A172 (cell line): ENCODE results near the gene SLC38A9. TPM values are rescaled to one million over a fixed set of nuclear protein-coding genes. Genes with fewer than 3 reads are reported as not detected.
"Not testable (repeated sequence)": the region's sequence is repeated elsewhere in the genome, so short reads cannot be mapped to it uniquely, and the experiment has no call there.

Experiments used
- DNase-seq: peaks from one replicate; pipeline ENCODE4 v3.0.0-alpha.2; 2015; ENCODE audit warnings: low spot score
- total RNA-seq: library from RNA; depleted of rRNA; stranded (reverse); fragments of >200 nt; shearing (Covaris generic); gene quantifications from 2 replicates; pipeline ENCODE4 v1.2.3, GENCODE V29; 2014; rRNA removed

The SLC38A9 gene, protein sequence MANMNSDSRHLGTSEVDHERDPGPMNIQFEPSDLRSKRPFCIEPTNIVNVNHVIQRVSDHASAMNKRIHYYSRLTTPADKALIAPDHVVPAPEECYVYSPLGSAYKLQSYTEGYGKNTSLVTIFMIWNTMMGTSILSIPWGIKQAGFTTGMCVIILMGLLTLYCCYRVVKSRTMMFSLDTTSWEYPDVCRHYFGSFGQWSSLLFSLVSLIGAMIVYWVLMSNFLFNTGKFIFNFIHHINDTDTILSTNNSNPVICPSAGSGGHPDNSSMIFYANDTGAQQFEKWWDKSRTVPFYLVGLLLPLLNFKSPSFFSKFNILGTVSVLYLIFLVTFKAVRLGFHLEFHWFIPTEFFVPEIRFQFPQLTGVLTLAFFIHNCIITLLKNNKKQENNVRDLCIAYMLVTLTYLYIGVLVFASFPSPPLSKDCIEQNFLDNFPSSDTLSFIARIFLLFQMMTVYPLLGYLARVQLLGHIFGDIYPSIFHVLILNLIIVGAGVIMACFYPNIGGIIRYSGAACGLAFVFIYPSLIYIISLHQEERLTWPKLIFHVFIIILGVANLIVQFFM
- 30.2 and 33.1 TPM in 2 replicates for total RNA-seq

DNA sequence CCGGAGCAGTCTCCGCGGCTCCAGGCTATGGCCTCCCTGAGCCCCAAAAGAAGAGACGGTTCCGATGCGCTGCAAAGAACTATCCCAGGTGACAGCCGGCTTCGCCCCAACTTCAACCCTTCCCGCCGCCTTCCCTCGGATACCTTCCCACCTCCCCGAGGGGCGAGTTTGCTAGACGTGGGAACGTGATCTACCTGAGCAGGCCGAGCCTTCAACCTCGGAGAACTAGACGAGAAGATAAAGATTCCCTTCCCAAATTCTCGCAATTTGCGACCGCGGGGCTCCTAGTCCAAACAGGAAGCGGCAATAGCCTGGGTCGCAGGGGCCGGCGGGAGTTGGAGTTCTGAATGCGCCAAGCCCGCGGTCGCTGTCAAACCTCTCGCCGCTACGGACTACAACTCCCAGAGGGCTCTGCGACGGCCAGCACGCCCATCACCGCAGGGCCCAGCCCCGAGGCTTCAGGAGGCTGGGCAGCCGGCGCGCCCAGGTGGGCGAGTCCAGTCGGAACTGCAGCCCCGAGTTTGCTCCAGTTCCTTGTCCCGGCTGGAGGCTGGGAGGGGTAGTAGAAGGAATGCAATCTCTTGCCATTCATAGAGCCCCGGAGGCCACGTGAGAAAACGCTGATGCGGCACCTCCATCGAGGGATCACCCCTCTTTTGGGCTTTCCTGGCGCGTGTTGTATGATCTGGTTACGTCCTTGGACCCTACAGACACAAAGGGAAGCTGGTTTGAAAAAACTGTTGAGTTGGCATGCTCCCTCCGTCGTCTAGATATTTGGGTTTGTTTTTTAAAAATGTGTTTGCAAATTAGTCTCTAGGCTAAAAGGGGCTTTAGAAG, at the start of gene SLC38A9:
TSS of gene SLC38A9 (minus strand) at position 302 of the 837 bp plus-strand sequence. CDS start 14,366 bp downstream, outside the sequence.
- peak; percentile 92 for DNase-seq

DNA sequence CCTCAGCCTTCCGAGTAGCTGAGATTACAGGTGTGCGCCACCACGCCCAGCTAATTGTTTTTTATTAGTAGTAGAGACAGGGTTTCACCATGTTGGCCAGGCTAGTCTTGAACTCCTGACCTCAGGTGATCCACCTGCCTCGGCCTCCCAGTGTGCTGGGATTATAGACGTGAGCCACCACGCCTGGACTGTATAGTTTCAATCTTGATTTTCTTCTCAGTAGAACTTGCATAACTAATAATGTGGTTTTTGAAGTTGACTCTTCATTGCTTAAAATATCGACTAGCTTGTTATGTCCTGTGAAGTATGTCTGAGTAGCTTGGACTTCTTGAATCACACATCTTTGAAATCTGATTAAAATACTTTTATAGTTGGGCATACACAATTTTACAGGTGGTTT, 49.6 kb upstream of the SLC38A9 start:
- DNase-seq: not testable (repeated sequence)

DNA sequence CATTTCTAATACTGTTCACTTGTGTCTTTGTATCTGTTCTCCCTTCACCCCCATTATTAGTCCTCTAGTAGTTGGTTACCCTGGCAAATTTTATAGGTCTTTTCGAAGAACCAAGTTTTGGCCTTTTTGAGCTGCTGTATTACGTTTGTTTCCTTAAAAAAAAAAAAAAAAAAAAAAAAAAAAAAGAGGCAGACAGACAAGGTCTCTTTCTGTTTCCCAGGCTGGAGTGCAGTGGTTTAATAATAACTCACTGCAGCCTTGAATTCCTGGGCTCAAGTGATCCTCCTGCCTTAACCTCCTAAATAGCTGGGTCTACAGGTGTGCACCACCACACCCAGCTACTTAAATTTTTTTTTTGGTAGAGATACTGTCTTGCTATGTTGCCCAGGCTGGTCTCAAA, 46.6 kb upstream of the SLC38A9 start:
- DNase-seq: no peak

DNA sequence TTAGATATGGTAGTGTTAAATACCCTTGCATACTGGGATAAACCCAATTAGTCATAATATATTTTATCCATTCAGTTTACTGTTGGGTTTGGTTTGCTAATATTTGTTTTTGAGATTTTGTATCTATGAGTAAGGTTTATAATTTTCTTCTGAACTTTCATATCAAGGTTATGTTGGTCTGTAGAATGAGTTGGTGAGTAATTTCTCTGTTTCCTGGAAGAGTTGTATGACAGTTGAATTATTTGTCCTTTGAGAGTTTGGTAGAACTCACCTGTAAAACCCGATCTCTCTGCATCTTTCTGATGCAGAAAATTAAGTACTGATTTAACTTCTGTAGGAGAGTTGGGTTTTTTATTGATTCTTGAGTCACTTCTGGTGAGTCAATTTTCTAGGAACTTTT, 46.1 kb upstream of the SLC38A9 start:
- no peak for DNase-seq

DNA sequence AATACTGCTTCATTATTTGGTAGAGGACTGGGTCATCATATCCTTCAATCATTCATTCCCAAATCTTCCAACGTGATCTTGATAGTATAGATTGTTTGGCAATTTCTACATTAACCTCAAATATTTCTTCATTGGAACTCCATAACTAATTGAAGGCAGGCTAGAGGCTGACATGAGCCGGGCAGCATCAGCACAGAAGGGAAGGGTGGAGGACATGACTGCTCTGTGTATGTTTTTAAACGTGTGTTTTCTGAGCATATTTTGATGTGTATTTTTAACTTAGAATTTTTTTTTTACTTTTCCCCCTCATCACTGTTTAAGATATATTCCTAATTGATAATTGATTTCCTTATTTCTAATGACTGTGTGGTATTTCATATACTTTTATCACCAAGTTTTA, 38.4 kb upstream of the SLC38A9 start:
- DNase-seq: no peak

DNA sequence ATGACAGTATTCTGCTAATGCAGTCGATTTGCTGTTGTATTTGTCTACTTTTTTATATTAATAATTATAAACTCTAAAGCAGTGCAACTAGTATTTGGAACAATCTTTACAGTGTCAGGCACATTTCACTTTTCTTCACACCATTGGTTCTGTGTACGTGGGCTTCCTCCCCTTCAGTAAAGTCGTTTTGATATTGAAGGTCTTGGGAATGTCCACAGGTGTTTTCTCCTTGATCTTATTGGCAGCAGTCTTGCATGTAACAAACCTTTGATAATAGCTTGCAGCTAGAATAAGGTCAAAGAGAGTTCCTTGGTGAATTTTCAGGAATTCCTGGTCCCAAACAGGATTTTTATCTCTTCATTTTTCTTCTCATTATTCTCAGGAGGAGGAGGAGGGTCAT, 37.9 kb upstream of the SLC38A9 start:
- DNase-seq: no peak

DNA sequence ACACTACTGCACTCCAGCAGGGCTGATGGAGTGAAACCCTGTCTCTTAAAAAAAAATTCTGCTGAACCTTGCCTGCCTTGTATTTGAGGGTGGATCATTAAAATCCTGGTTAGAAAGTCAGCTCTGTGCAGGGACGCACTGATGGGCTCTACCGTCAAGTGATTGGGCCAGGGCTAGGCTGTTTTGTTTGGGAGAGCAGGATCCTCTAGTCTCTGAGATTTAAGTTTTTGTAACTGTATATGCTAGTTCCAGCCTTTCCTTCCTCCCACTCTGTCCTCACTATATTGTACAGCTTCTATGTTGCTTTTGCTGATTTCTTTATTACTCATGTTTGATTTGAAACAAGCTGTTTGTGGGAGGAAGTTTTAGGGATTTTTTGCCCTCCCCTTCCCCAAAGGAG, 37.3 kb upstream of the SLC38A9 start:
- no peak for DNase-seq

DNA sequence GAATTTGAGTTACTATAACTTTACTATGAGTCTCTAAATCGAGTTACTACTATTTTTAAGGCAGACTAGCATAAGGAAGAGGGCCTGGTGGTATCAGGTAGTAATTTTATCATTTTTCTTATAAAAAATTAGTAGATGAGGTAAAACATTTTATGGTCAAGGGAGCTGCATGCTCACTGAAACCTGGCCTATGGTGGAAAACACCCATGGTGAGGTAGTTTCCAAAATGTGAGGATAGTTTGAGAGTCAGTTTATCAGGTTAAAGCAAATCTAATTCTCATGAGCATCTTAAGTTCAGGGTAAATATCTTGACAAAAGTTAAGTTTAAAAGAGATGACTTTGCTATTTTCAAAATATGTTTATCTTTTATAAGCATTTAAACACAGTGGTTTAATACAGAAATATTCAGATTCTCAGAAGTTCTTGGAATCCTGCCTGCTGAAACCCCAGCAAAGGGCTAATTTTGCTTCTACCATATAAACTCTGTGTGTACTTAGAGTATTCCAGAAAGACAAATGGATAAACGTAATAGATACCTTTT, 35.7 kb upstream of the SLC38A9 start:
- DNase-seq: no peak

DNA sequence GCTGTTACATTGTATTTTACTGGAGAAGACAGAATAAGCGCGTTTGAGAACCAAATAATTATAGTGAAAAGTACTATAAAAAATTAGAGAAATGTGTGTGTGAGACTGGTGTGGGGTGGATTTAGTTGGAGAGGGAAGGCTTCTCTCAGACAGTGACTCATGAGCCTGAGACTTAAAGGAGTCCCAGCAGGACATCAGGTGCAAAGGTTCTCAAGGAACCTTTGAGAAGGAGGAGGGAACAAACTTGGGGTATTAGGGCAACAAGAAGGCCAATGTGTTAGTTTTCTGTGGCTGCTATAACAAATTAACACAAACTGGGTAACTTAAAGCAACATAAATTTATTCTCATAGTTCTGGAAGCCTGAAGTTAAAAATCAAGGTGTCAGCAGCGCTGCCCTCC, 30.7 kb upstream of the SLC38A9 start:
- no peak for DNase-seq

DNA sequence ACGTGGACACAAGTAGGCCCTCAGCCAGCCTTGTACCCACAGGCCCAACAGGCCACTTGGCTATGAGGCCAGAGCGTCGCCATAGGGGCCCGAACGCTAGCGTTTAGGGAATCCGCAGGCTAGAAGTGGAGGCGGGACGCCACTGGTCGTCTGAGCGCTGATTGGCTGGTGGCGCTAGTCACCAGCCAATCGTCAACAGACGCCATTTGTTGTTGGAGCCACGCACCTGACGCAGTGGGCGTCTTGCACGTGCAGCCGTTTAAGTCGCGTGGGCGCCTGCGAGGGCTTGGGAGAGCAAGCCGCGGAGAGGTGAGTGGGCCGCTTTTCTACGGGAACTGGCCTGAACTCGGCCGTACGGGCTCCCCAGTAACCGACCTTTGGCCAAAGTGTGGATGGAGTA, 25.7 kb upstream of the SLC38A9 start, which contains the start of gene DDX4:
TSS of gene DDX4 (plus strand) at position 269 of the 400 bp plus-strand sequence. CDS start 903 bp downstream, outside the sequence.
- DNase-seq: no peak

DNA sequence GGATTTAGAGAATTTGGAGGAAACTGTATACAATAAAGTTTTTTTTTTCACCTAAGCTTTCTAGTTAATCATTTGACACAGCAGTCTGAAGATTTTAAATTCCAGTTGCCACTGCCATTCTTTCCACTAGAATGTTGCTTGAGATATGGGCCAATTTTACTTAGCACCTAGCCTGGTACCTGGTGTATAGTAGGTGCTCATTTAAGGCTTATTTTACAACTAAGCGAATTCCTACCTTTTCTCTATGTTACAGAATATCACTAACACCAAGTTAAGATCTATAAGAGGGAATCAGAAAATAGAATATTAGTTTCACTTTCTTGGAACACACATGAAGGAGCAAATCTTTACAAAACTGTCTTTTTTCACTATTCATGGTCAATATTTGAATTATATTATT, 22.5 kb upstream of the SLC38A9 start:
- DNase-seq: no peak

DNA sequence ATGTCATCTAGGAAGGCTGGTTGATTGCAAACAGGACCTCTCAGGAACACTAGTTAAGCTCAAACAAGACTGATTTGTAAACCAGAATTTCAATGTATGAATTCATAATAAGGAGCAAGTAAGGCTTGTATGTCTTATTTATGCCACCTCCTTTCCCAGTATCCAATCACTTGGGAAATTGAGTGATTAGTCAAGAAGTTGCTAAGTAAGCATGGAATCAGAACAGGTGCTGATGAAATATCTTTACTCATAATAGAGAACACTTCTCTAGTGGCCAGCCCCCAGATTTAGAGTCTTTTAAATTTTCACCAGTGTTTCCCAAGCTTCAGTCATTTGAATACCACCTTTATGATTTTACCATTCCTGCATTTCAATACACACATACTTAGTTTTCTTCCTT, 20.5 kb upstream of the SLC38A9 start:
- no peak for DNase-seq

DNA sequence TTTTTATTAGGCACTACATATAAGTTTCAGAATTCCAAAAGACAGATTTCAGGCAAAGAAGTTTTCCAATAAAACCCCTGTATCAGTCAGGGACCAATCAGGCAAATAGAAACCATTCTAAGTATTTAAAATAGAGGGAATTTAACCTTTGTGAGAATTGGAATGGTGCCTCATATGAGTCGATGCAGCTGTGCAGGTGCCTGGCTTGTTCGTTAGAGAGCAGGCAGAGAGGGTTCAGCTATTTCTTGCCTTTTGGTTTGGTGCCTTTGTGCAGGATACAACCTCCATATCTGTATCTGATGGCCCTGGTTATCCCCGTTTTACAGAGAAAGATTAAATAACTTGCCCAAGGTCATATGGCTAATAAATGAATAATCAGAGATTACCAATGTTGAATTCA, 19.7 kb upstream of the SLC38A9 start:
- no peak for DNase-seq

DNA sequence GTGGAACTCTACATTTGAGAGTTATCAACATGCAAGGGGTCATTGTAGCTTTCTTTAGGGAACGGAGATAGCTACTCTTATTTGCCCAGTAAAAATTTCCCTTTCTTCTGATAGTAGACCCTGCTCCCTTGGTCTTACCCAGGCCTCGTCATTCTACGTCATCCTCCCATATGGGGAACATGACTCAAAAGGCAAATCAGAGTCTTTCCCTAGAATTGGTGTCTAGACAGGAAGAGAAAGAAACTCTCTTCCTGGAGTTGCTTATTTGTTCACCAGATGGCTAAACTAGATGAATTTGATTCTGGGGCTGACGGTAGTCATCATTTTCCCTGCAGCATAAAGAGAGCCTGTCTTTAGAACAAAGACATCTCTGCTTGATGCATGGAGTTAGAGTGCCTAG, 12.2 kb upstream of the SLC38A9 start:
- DNase-seq: no peak

DNA sequence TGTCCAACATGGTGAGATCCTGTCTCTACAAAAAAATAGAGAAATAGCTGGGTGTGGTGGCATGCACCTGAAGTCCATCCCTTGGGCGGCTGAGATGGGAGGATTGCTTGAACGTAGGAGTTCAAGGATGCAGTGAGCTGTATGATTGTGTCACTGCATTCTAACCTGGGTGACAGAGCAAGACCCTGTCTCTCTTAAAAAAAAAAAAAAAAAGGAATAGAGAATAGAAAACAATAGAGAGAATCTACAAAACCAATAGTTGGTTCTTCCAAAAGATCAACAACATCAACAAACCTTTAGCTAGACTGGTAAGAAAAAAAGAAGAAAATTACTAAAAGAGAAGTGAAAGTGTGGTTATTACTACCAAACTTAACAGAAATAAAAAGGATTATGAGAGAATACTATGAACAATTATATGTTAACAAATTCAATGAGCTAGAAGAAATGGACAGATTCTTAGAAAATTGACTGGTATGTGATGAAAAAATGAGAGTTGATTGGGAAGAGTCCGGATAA, 8.1 kb upstream of the SLC38A9 start:
- no peak for DNase-seq

DNA sequence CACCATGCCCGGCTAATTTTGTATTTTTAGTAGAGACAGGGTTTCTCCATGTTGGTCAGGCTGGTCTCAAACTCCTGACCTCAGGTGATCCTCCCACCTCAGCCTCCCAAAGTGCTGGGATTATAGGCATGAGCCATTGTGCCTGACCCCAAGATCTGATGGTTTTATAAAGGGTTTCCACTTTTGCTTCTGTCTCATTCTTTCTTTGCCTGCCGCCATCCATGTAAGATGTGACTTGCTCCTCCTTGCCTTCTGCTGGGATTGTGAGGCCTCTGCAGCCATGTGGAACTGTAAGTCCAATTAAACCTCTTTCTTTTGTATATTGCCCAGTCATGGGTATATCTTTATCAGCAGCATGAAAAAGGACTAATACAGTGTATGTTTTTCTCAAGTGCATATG, 6.9 kb upstream of the SLC38A9 start:
- not testable (repeated sequence) for DNase-seq

DNA sequence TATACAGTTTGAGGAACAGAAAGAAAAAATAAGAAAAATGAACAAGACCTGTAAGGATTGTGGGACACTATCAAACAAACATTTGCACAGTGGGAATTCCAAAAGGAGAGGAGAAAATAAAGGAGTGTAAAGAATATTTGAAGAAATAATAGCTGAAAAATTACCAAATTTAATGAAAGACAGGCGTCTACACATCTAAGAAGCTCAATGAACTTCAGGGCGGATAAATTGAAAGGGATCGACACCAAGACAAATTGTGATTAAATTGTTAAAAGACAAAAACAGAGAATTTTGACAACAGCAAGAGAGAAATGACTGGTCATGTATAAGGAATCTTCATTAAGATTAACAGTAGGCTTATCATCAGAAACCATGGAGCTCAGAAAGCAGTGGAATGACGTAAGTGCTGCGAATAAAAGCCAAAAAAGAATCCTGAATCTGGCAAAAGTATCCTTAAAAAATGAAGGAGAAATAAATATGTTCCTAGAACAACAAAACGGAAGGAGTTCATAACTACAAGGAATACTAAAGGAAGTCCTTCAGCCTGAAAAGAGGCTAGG, 3.5 kb upstream of the SLC38A9 start:
- DNase-seq: no peak

DNA sequence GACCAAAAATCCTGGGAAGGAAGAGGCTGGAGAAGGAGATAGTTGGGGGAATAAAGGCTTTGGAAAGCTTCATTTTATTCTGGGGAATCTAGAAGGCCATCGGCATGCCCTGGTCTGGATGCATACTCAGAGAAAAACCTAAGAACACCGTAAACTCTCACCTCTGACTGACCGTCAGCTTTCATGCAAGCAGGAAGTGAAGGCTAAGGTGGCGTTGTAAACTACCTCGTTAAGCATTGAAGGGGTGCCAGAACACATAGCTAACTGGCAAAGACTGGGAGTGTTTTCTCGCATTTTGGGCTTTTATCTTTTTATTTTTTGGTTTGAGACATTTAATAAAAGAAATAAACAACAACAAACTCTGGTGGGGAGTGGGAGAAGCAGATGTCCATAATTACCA, 2.6 kb upstream of the SLC38A9 start:
- DNase-seq: no peak

DNA sequence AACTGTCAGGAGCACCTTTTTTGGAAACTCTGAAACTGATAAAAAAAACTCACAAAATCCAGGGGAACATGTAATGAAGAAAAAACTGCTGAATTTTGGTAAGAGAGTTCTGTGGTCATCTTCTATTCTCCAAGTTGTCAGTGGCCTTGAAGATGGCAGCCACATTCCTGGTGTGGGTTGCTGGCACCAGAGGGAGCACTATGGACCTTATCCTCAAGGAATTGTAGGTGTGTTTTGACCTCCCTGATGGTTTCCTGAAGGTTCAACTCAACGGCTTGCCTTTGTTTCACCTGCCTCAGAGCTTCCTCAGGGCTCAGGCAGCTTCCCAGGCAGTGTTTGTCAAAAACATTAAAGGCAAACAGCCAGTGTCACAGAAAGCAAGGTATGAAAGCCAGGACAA, 2.2 kb upstream of the SLC38A9 start:
- no peak for DNase-seq

DNA sequence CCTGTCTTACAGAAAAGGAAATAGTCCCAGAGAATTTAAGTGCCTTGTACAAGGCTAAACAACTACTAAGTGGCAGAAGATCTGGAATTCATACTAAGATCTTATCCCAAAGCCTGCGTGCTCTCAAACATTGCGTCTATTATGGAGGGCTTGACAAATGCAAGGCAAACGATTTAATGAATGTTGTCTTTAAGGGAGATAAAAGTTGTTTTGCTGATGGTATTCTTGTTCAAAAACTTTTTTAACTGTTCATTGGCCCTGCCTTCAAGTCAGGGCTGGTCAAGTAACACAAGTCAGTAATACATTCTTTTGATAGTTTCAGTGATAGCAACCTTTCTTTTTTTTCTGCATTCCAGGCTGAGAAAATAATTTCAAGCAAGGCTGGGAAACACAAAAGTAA, 1.7 kb upstream of the SLC38A9 start:
- no peak for DNase-seq

DNA sequence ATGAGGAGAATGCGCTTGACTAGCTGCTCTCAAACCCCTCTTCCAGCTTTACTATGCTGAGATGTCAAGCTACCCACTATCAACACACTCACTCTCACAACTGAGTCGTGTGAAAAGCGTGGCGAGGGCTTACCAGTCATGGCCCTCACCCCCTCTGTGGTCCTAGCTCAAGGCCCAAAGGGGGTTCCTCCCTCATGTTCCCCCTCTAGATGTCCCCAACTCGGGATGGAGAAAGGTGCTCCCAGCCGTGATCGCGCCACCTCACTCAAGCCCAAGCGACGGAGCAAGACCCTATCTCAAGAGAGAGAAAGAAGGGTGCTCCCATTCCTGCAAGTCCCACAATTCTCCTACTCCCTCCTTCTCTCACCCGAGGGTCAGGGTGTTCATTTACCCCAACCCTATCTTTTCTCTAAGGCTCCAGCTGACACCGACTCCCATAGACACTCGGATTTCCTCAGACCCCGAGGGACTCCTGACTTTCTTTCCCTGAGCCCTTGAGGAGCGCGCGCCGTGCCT, 559 bp downstream of the SLC38A9 start:
- DNase-seq: no peak
